A204.1 (cell line): ENCODE results near the gene SYDE1.
"Not testable (repeated sequence)": the region's sequence is repeated elsewhere in the genome, so short reads cannot be mapped to it uniquely, and the experiment has no call there.

Source experiments
- FAIRE-seq: peaks from 2 replicates; lab custom pipeline; 2012; peaks lifted over from hg19 to GRCh38; lab: Jason Lieb, UNC

SYDE1 gene, protein sequence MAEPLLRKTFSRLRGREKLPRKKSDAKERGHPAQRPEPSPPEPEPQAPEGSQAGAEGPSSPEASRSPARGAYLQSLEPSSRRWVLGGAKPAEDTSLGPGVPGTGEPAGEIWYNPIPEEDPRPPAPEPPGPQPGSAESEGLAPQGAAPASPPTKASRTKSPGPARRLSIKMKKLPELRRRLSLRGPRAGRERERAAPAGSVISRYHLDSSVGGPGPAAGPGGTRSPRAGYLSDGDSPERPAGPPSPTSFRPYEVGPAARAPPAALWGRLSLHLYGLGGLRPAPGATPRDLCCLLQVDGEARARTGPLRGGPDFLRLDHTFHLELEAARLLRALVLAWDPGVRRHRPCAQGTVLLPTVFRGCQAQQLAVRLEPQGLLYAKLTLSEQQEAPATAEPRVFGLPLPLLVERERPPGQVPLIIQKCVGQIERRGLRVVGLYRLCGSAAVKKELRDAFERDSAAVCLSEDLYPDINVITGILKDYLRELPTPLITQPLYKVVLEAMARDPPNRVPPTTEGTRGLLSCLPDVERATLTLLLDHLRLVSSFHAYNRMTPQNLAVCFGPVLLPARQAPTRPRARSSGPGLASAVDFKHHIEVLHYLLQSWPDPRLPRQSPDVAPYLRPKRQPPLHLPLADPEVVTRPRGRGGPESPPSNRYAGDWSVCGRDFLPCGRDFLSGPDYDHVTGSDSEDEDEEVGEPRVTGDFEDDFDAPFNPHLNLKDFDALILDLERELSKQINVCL

GRCh38 chr19:15107061-15108010 lies at the start of gene SYDE1:
TSS of gene SYDE1 (plus strand) at chr19:15107401. CDS start at chr19:15107434, 33 bp downstream.
- FAIRE-seq, result no peak

DNA sequence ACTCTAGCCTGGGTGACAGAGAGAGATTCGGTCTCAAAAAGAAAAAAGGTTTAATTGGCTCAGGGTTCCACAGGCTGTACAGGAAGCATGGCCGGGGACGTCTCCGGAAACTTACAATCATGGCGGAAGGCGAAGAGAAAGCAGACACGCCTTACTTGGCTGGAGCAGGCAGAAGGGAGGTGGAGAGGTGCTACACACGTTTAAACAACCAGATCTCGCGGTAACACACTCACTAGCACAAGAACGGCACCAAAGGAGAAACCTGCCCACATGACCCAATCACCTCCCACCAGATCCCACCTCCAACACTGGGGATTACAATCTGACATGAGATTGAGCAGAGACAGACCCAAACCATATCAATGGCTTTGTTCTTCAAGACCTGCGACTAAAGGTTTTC lies 45.2 kb upstream of the SYDE1 start:
- no peak for FAIRE-seq

DNA sequence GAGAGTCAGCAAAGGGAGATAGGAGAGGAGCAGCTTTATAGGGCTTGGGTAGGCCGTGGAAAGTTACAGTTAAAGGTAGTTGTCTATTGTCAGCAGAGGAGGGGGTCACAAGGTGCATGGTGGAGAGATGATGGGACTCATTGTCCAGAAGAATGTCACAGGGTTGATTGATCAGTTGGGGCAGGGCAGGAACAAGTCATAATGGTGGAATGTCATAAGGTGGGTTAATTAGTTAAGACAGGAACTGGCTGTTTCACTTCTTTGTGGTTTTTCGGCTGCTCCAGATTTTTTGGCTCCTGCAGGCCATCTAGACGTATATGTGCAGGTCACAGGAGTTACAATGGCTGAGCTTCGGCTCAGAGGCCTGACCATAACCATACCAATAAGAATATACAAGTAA lies 36.8 kb upstream of the SYDE1 start:
- FAIRE-seq, result not testable (repeated sequence)

DNA sequence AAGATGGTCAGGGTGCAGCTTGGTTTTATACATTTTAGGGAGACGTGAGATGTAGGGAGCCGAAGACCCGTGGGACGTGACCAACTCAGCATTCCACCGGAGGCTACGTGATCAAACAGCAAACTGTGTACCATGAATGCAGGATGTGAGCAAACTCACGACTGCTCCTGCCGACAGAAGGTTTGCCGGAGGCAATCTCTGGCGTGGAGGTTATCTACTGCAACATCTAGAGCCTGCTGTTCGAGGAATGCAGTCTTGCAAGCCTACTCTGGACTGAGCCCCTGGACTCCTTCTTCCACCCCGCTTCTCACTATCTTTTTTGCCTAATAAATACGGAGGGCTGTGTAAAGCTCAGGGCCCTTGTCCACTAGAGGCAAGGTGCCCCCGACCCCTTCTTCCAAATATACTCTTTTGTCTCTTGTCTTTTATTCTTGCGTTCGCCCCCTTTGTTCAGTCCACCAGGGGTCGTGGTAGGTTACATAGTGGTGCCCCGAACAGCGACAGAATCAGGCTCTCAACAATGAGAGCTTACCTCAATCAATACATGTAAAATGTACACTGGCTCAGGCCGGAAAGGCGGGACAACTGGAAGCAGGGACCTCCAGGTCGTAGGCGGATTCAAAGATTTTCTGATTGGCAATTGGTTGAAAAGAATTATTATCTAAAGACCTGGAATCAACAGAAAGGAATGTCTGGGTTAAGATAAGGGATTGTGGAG lies 34.1 kb upstream of the SYDE1 start:
- no peak for FAIRE-seq

GRCh38 chr19:15074371-15074770 lies 32.8 kb upstream of the SYDE1 start:
- no peak for FAIRE-seq

- FAIRE-seq, result no peak
Measured at GRCh38 chr19:15075806-15076205, 31.4 kb upstream of the SYDE1 start.

DNA sequence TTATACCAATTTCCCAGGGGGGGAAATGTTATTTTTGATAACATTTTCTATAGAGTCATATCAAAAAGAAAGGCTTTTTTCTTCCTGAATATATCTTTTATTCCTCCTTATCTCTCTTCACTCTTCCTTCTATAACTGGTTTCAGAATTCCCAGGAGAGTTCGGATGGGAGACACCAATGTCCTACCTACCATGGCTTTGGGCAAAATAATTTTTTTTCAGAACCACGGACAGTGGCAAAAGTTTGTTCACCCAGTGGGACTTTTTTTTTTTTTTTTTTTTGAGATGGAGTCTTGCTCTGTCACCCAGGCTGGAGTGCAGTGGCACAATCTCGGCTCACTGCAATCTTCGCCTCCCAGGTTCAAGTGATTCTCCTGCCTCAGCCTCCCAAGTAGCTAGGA lies 27.2 kb upstream of the SYDE1 start:
- not testable (repeated sequence) for FAIRE-seq

DNA sequence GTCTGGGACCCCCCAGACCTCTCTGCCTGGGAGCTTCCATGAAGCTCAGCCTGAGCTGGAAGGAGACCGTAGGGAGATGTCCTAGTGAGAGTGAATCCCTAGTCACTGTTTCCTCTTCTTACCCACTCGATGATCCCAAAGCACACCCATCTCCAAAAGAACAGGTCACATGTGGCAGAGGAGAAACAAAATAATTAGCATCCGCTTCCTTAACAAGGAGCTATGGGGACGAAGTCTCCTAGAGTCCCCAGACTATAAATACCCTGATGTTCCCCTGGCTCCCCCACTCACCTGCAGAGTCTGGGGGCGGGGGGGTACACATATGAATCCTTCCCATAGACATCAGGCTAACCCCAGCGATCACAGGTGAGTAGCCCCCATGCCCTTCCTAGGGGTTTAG lies 25.3 kb upstream of the SYDE1 start, which contains the start of gene OR1I1:
Gene OR1I1 (plus strand): TSS at position 301 of the 400 bp plus-strand sequence. CDS start 4,855 bp downstream, outside the sequence.
- no peak for FAIRE-seq

DNA sequence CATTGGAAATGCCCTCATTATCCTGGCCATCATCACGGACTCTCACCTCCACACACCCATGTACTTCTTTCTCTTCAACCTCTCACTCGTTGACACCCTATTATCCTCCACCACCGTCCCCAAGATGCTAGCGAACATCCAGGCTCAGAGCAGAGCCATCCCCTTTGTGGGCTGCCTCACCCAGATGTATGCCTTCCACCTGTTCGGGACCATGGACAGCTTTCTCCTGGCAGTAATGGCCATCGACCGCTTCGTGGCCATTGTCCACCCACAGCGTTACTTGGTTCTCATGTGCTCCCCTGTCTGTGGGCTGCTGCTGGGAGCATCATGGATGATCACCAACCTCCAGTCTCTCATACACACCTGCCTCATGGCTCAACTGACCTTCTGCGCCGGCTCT lies 20.0 kb upstream of the SYDE1 start:
- no peak for FAIRE-seq

DNA sequence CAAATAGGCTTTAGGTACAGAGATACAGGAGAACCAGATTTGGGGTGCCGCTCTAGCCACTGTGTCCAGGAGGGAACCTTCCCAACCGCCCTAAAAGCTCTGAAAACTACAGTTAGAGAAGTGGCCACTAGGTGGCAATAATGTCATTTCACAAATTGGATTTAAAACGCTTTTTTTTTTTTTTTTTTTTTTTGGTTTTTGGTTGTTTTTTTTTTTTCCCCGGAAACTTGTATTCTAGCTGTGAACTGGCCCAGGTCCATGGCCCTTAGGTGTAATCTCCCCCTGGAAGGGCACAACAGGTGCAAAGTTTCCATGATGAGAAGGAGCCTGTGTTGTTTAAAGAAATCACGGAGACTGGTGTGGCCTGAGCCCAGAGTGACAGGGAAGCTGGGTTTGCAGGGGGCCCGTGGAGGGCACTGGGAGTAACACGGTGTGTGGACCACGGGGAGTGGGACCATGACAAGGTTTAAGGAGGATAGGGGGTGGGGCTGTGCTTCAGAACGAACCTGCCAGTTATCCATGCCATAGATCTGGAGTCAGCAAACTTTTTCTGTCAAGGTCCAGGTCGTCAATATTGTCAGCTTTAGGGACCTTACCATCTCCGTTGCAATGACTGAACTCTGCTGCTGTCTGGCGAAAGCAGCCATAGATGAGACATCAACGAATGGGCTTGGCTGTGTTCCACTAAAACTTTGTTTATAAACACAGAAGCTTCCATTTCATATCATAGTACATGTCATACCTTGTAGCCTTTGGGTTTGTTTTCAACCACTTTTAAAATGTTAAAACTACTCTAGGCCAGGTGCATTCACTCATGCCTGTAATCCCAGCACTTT lies 15.1 kb upstream of the SYDE1 start:
- peak; percentile 62 for FAIRE-seq

DNA sequence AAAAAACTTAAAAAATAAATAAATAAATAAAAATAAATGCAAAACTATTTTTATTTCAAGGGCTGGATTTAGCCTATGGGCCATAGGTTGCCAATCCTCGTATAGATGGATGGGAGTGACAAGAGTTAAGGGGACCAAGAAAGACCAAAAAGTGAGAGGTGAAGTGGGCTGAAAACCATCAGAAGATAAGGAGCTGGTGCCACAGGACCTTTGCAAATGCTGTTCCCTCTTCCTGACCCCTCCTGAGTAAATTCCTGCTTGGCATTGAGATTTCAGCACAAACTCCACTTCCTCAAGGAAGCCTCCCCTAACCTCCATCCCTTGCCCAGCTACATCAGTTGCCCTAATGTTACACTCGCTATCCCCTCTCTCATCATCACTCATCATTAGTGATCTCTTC lies 14.2 kb upstream of the SYDE1 start:
- no peak for FAIRE-seq

GRCh38 chr19:15096223-15096622 lies 11.0 kb upstream of the SYDE1 start:
- no peak for FAIRE-seq

GRCh38 chr19:15097980-15098379 lies 9.2 kb upstream of the SYDE1 start:
- FAIRE-seq, result not testable (repeated sequence)

GRCh38 chr19:15098460-15098859 lies 8.7 kb upstream of the SYDE1 start:
- FAIRE-seq, result no peak

GRCh38 chr19:15099017-15099582 lies 8.1 kb upstream of the SYDE1 start:
- no peak for FAIRE-seq

DNA sequence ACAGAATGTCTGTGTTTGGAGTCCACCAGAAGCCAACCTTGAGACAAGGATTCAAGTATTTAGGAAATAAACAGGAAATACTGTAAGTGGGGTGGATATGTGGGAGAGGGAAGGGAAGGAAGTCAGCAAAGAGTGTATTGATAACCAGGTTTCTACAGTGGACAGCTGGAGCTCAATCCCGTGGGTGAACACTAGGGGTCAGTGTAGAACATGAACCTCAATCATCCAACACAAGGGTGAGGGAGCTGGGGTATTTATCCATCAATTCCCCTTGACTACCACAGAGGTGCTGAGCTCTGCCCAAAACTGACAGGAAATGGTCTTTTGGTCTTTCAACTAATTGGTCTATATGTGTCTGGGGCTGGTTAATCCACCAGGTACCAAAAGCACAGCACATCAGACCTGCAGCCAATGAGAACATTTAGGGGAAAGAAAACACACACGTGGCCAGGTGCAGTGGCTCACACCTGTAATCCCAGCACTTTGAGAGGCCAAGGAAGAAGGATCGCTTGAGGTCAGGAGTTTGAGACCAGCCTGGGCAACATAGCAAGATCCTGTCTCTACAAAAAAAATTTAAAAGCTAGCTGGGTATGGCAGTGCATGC lies 5.6 kb upstream of the SYDE1 start:
- no peak for FAIRE-seq

- FAIRE-seq, result no peak
Measured at GRCh38 chr19:15104003-15104402, 3.2 kb upstream of the SYDE1 start.

DNA sequence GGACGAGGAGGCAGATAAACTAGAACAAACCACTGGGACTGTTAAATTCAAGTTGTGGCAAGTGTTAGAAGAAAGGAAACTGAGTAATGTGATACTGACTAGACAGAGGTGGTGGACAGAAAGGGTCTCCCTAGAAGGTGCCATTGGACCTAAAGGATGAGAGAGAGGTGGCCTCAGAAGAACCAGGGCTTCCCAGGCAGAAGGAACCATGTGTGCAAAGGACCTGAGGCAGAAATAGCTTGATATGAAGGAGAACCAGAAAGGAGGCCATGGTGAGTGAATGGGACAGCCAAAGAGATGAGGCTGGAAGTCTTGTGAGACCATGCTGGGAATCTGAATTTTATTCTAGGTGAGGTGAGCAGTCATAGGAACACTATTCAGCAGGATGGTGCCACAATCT lies 2.8 kb upstream of the SYDE1 start:
- FAIRE-seq, result no peak

GRCh38 chr19:15105044-15105443 lies 2.2 kb upstream of the SYDE1 start:
- no peak for FAIRE-seq
